ENCODE results near the gene PLGRKT.

GRCh38 chr9:5336688-5337087 is 101.0 kb downstream of the PLGRKT start:
- TF ChIP-seq CTCF (conservative IDR thresholded peaks at IDR 0.05 in 1 of 2, IDR thresholded peaks at IDR 0.05 in 1 of 2; ENCODE audit: low read depth in 1 of 2, low read length in 2 of 2) (no peak), EZH2 (IDR thresholded peaks at IDR 0.05; ENCODE audit: low read length, missing control alignments) (no peak)

All from fibroblast of lung (primary cell).